ENCODE results near the gene PRELP.
A peak's percentile ranks its signal among the peaks of the same experiment; 100 is the strongest.

The PRELP gene

DNA sequence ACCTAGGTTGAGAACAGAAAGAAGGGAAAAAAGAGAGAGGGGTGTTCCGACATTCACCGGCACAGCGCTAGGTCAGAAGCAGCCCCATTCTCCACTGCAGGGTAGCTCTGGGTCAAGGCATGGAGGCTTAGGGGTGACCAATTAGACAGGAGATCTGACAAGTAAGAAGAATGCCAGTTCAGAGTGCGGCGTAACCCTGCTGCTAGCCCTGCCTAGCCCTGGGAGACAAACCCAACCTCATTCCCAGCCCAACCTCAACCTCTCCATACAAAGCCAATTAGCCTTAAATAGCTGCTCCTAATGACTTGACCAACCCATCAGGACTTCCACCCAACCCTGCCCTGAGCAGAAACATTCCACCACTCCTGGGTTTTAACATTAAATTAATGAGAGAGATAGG is 3.4 kb downstream of the PRELP start:
- no peak for DNase-seq

DNA sequence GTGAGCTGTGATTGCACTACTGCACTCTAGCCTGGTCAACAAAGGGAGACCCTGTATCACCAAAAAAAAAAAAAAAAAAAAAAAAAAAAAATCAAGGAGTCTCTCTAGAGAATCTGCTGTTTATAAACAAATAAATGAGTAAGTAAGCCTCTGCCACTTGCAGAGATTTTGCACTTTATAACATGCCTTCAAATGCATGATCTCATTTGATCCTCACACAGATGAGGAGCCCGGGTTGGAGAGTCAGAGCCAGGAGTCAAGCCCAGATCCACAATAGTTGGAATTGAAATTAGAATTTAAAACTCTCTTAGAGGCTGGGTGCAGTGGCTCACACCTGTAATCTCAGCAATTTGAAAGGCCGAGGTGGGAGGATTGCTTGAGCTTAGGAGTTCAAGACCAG is 4.0 kb downstream of the PRELP start:
- DNase-seq, result no peak

DNA sequence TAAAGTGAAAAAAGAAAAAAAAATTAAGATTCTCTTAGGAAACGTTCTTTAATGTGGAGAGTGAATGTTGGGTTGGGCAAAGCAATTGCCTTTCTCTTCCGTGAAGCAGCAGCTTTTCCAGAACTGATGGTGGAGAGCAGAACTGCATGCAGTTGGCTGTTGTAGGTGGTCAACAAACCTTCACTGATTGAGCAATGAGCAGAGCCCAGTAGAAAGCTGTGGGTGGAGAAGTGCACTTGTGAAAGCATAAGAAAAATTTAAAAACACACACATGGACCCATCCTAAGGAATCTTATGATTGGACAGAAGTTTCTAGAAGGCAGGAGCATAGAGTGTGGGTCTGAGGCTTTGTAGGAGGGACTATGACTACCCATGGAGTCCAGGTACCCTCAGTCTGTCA is 4.5 kb downstream of the PRELP start:
- peak; percentile 42 to 61 for DNase-seq

DNA sequence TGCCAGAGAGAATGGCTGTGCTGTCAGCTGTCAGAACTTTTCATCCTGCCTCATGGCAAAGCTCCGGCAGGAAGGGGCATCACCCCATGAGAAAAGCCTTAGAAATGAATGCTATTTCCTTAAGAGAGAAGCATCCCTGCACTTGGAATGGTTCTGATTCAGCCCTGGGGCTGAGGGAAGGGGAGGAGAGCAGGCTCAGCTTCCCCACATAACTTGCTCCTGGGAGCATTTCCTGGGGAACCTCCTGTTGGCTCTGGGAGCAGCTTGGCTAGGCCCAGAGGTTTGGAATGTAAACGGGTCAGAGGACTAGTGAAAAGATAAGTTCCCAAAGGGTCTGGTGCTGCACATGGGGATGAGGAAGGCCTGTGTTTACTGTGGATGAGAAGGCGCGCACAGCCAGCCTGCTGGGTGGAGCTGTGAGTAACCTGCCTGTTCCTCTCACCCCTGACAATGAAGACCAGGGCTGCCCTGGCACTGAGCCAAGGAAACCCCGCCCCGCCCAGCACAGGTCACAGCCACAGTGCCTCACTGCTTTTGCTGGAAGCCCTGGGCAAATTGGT is 5.0 kb downstream of the PRELP start:
- peak; percentile 13 to 32 for DNase-seq

DNA sequence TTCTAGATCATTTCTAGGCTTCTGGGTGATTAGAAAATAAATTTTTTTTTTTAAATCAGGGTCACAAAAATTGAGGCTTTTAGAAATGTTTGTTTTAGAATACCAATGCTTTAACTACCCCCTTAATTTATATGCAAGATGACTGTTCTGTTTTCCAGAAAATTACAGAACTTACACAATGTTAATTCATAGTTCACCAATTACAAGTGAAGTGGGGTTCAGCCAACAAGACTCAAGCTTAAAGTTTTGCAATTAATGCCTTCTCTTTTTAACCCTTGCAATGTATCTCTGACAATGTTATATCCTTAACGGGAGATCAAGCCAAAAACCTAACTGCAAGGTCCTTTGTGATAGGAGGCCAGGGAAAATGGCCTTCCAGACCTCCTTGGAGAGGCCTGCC is 5.6 kb downstream of the PRELP start:
- DNase-seq, result peak in 1 of 2 donors; percentile 79

DNA sequence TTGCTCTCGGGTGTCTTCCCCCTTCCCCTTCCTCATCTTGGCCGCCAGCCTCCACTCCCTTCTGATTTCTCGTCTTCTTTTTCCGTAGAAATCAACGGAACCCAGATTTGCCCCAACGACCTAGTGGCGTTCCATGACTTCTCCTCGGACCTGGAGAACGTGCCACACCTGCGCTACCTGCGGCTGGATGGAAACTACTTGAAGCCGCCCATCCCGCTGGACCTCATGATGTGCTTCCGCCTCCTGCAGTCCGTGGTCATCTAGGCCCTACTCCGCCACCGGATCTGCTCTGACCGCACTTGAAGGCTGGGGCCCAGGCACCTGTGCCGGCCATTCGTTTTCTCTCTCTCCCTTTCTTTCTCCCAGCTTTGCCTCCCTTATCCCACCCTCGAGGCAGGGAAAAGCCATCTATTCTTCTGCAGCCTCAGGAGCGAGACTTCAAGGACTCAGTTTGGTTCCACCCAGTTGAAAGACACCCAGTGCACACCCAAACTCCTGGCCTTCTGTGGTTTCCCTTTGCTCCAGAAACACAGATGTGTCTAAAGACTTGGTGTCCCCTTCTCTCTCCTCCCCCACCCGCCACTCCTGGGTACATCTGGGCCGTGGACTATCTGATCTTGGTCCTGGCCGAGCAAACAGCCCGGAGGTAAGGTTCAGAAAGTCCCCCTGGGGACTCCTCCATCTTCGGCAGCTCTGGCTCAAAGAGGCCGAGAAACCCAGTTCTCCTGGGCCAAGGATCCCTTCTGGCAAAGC is 11.2 kb downstream of the PRELP start:
- DNase-seq, result no peak

DNA sequence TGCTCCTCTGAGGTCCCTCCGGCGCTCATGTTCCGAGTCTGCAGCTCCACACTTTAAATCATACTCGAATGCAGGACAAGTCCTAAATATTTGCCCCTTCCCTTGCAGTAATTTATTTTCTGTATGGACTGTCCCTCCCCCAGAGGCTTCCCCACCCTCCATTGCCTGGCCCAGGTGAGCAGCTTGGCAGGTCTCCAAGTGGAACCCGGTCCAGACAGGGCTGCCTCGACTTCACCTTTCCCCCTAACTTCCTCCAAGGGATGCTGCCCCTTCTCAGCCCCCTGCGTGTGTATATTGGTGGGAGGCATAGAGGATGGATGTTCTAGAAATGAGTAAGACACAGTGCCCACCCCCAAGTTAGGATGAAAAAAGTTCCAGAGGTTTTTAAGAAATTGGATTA is 12.9 kb downstream of the PRELP start:
- DNase-seq, result no peak

DNA sequence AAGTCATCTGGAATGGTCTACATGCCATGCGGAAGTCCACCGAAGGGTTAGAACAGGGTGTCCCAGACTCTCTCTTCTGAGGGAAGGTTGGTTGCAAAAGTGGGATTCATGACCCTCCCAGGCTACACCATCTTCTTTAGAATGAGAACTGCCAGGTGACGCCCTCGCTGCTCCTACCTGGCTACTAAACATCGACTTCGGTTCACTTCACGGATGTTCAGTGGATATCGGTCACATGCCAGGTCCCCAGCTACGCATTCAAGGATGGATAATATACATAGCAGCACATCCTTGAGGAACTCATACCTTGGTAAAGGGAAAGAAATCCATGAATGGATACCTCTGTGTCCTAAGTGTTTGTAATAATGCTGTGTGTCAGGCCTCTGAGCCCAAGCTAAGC is 15.0 kb downstream of the PRELP start:
- no peak for DNase-seq

DNA sequence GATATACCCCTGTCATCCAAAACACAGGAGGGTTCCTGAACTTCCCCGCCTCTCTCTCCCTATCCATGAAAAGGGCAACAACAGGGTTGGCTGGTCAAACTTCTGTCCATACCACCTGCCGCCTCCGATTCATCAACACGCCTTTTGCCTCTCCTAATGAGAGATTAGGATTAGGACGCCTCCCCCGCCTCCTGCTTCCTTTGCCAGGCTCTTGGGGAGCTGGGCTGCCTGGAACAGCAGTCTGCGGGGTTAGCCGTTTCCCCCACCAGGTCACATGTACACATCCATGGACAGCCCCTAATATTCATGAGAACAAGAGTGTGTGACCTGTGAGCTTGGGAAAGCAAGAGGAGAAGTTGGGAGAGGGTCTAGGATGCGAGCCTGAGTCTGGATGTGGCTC is 16.1 kb downstream of the PRELP start:
- no peak for DNase-seq

DNA sequence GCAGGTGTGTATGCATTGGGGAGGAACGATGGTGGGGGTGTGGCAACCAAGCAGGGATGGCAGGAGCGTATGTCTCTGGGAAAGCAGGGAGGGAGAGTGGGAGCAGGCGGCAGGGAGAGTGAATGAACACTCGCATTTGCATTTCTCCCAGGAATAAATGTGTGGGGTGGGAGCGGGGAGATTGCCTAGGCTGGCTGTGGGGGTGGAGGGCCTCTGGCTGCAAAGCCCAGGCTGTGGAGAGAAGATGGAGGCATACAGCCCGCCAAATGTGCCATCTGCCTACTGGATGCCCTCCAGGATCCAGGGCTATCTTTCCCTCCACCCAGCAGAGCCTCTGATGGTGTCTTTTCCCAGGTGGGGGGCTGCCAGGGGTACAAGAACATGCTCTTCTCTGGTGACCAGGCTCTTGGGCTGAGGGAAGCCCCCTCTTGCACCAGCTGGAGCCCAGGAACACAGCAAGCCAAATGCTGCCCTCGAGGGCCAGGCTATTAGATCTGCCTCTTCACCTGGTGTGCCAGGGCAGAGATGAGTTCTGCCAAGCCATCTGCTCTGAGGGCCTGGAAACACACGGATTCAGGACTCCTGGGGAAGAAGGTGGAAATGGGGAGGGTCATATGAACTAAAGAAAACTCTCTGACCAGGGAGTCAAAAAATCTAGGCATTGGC is 16.6 kb downstream of the PRELP start:
- no peak for DNase-seq

DNA sequence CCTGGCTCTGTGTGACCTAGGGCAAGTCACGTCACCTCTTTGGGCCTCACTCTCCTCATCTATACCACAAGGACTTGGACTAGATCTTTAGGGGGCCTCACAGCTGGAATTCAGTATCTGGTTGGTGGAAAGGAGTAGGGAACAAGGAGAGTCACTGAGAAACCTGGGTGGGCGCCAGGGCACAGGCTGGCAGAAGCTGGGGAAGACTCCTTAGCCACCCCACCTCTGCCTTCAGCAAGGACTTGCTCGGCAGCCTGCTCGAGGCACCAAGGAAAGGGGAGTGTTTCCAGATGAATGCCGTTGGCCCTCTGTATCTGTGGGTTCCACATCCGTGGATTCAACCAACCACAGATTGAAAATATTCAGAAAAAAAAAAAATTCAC is 17.1 kb downstream of the PRELP start:
- no peak for DNase-seq

DNA sequence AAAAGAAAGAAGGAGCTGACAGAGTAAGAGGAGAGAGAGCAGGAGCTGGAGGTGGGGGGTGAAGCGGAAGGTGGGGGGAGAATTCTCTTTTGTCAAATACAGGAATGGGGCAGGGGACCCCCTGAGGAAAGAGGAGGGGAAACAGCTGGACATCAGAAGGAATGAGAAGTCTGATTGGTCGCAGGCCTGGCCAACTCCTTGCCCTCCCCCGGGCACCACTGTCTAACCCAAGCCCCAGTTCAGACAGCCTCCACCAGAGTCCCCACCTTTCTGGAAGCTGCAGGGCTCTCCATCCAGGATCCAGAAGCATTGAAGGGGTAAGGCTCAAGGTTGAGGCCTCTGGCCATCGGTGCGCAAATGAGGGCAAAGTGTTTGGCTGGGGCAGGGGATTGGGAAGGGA is 18.3 kb downstream of the PRELP start, which contains the start of gene OPTC:
Gene OPTC, plus strand, starts transcription at position 253 of the 400 bp plus-strand sequence. CDS start 1,853 bp downstream, outside the sequence.
- DNase-seq, result no peak

DNA sequence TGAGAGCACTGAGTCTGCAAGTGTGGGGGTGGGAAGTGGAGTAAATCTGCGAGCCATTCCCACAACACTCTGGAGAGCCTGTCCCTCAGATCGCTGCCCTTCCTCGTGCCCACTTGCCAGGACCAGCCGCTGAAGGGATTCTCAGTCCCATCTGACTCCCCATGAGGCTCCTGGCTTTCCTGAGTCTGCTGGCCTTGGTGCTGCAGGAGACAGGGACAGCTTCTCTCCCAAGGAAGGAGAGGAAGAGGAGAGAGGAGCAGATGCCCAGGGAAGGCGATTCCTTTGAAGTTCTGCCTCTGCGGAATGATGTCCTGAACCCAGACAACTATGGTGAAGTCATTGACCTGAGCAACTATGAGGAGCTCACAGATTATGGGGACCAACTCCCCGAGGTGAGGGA is 20.2 kb downstream of the PRELP start:
- DNase-seq, result no peak

DNA sequence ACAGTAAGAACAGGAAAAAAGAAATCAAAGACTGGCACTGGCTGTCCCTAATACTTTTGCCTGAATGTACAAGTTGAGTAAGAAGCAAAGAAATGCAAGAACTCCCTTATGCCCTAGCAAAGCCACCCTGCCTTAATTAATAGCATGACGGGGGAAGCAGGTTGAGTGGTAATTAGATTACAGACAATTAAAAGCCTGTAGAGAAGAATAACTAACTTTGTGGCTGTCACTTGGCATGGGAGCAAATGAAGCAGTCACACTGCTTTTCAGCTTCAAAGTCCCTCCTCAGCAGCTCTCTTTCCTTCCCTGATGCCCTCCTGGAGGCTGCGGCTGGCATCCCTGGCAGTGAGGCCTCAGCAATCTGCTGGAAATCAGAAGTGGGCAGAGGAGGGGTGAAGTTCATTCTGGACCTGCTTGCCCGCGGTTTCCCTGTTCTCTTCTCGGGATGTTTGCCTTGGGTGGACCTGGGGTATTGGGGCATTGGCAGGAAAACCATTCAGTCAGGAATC is 21.7 kb downstream of the PRELP start:
- no peak for DNase-seq

DNA sequence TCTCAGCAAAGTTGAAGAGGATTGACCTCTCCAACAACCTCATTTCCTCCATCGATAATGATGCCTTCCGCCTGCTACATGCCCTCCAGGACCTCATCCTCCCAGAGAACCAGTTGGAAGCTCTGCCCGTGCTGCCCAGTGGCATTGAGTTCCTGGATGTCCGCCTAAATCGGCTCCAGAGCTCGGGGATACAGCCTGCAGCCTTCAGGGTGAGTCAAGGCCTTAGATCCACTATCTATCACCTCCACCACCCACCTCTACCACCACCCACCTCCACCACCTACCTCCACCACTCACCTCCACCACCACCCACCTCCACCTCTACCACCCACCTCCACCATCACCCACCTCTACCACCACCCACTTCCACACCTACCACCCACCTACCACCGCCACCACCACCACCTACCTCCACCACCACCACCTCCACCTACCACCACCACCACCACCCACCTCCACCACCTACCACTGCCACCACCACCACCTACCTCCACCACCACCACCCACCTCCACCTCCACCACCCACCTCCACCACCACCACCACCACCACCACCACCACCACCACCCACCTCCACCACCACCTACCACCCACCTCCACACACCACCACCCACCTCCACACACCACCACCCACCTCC is 24.2 kb downstream of the PRELP start:
- DNase-seq, result no peak

DNA sequence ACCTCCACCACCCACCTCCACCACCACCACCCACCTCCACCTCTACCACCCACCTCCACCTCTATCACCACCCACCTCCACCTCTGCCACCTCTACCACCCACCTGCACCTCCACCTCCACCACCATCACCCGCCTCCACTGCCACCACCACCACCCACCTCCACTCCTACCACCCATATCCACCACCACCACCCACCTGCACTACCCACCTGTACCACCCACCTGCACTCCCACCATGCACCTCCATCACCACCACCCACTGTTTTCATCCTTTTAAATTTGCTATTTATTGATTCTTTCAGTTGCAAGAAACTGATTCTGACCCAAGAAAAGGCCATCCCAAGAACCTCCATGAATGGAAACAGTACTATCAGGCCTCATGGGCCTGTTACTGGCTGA is 24.7 kb downstream of the PRELP start:
- DNase-seq, result no peak

DNA sequence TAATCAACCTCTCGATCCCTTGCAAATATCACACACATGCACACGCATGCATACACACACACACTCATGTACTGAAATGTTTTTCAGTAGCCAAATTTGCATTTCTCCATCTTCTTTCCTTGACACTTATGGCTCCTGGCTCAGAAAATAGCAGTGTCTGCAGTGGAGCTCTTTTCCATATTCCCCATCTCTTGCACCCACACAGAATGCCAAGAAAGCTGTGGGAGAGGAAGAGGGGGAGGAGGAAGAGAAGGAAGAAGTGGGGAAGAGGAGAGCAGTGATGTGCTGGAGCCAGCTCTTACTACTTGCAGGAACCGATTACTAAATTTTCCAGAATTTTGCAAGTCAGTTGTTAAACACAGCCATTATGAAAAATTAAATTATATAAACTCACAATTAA is 28.2 kb downstream of the PRELP start:
- no peak for DNase-seq

DNA sequence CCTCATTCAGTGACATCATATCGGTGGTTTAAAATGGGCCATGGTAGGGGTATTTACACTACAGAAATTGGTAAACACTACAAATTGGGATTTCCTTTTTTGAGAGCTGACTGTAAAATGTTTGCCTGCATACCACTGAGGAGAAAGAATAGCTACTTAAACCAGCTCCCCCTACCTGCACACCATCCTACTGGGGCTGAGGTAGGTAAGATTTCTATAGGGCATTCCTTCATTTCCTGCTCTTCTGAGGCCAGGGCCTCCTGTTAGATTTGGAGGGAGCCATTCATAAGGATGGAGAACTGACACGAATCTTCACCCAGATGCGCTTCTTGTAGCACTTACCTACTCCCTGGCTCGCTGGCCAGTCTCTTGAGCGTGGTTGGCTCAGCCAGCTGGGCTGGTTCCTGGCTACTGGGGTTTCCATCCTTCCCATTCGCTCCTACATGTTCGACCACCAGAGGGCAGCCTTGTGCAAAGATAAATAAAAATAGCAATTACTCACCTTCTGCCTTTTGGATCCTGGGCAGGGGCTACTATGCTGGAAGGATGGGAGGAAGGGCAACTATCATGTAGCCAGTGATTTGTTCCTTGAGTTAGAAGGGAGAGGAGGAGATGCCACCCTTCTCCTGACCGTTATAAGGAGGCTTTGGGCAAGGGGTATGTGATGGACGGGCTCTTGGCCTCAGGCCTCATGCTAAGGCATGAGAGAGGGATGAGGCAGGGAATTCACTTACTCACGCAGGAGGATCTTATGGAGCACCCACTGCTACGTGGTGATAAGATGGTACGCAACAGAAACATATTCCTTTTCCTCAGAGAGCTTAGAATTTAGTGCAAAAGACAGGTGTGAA is 29.0 kb downstream of the PRELP start:
- DNase-seq, result peak; percentile 71 to 76

DNA sequence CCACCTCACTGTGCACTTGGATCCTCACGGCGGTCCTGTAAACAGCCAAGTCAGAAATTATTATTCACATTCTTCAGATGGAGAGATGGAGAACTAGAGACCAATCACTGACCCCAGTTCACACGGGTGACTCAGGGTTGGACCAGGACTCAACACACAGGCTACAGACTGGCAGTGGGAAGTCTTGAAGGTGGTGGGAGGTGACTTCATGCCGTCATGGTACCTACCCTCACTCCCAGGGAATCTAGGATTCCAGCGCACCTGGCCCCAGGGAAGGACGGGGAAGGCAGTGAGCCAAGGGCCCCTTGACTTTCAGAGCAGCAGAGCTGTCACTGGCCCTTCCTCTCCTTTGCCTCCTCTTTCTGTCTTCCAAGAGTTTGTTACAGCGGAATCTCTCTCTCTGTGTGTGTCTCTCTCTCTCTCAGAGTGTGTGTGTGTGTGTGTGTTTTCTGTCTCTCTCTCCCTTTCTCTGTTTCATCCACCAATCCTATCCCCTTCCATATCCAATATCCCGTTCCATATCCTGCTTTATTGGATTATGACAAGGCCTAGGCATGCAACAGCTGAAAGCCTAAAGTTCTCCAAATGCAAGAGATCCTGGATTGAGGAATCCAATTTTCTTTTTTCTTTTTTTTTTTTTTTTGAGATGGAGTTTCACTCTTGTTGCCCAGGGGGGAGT is 30.1 kb downstream of the PRELP start:
- no peak for DNase-seq

DNA sequence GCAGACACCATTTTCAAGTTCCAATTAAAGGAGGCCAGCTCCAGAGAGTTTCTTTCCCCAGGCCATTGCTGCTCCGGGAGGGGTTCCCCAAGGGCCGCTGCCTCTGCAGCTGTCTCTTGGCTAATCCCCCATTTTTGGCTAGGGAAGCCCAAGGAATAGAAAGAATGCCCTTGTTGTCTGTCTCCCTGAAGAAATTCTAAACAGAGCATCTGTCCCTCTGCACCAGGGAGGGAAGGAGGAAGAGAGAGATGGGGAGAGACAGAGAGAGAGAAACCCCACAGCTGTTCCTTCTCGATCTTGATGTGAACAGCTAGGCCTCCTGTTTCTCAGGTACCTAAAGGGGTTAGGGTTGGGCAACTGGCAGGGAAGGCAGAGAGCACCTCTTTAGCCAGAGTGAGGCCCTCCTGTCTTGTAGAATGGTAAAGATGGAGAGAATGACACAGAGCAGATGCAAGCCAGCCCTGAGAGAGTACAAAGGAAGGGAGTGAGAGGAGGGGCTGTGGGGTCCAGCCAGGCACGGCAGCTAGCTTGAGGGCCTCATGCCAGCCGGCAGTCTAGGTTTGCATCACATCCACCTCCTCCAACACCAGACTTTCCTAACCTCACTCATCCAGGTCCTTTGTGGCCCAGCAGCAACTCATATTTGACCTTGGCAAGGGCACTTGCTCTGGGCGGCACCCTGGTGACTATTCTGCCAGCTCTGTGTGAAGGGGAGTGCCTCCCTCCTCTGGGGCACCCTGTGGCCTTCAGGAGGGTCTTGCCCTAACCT is 31.4 kb downstream of the PRELP start:
- DNase-seq, result no peak

DNA sequence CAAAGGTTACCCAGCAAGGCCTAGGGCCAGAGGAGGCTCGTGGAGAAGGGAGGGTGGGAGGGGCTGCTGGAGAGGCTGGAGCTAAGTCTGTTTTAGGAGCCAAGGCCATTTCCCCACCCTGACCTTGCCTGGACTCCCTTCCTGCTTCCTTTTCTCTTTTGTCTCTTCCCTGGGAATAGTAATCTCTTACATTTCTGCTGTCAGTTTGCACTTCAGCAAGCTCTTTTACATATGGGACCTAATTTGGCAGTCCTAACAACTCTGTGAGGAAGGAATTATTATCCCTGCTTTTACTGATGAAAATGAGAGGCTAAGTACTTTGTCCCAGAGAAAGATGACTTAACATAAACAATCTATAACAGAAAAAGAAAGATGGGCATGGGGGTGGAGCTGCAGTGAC is 32.2 kb downstream of the PRELP start:
- DNase-seq, result no peak
